Left lobe of liver (tissue), 2 donors: ENCODE results near the gene CAB39L. TPM values are rescaled to one million over a fixed set of nuclear protein-coding genes. Genes with fewer than 3 reads are reported as not detected.
"Not testable (repeated sequence)": the region's sequence is repeated elsewhere in the genome, so short reads cannot be mapped to it uniquely, and the experiment has no call there.

Experiments used
- ATAC-seq: fragments of 200-7000 bp; cut with Tn5 transposase; one replicate; pipeline ENCODE4 v1.9.1; 2020; ENCODE audit warnings: mild to moderate bottlenecking, moderate library complexity
- DNase-seq: peaks from one replicate; pipeline ENCODE4 v3.0.0-alpha.2; 2020; ENCODE audit warnings: low spot score
- total RNA-seq: library from RNA; stranded (reverse); gene quantifications from one replicate; pipeline ENCODE4 v1.2.1, GENCODE V29; 2021
- donor health status: DM: no; HTN: no; CAD: no; lungs with moderate emphysema.
- donor health status: DM: no; HTN: yes; CAD: no.

CAB39L gene
- total RNA-seq, 1 donor from 2014 or later = 2.4 TPM

DNA sequence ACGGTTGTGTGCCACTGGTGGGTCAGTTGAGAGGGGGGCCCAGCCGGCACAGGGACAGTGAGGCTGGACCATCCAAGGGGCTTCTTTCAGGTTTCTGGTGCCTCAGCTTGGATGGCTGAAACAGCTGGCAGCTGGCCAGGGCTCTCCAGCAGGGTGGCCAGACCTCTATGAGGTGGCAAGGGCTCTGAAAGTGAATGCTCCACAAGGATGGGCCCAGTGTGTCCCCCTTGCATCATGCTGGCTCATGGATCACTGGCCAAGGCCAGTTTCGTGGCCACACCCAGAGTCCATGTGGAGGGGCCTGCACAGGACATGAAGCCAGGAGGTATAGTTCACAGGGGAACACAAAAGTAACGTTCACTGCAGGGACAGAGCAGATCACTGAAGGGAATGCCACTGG is 146.5 kb downstream of the CAB39L start:
- no peak for DNase-seq
- no peak for ATAC-seq

DNA sequence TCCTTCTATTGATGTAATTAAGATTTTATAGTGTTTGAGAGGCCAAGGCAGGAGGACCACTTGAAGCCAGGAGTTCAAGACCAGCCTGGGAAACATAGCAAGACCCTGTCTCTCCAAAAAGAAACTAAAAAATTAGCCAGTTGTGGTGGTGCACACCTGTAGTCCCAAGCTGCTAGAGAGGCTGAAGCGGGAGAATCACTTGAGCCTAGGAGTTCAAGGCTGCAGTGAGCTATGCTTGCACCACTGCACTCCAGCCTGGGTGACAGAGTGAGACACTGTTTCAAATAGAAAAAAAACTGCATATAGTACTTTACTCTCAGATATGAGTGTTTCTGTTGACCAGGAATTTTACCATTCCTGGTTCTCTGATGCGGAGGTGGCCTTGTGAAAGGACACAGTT is 147.2 kb downstream of the CAB39L start:
- ATAC-seq = no peak

DNA sequence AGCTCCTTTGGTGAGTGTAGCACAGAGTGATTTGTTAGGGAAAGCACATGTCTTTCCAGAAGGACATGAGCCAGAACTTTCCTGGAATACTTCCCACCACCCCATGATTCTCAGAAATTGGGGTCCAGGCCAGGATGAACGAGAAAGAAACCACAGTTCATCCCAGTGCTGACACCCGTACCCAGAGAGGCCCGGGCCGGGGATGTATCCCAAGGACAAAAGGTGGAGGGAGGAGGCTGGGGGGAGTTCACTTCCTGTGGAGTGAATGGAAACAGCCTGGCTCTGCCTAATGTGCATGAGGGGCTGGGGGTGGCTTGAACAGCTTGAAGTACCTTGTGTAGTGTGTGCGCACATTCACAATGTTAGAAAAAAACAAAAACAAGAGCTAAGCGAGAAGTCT is 148.6 kb downstream of the CAB39L start:
- no peak for DNase-seq
- ATAC-seq = no peak

More for the DNA sequence above, 147.2 kb downstream of the CAB39L start:
- no peak for DNase-seq

DNA sequence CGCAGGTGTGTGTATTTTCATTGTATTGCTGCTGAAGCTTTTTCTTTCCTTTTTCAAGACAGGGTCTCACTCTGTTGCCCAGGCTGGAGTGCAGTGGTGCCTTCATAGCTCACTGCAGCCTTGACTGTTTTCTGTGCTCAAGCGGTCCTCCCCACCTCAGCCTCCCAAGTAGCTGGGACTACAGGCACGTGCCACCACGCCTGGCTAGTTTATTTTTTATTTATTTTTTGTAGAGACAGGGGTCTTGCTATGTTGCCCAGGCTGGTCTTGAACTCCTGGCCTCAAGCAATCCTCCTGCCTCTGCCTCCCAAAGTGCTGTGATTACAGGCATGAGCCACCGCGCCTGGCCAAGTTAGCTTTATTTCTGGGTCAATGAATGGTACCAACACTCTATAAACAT is 149.1 kb downstream of the CAB39L start:
- not testable (repeated sequence) for ATAC-seq, DNase-seq

DNA sequence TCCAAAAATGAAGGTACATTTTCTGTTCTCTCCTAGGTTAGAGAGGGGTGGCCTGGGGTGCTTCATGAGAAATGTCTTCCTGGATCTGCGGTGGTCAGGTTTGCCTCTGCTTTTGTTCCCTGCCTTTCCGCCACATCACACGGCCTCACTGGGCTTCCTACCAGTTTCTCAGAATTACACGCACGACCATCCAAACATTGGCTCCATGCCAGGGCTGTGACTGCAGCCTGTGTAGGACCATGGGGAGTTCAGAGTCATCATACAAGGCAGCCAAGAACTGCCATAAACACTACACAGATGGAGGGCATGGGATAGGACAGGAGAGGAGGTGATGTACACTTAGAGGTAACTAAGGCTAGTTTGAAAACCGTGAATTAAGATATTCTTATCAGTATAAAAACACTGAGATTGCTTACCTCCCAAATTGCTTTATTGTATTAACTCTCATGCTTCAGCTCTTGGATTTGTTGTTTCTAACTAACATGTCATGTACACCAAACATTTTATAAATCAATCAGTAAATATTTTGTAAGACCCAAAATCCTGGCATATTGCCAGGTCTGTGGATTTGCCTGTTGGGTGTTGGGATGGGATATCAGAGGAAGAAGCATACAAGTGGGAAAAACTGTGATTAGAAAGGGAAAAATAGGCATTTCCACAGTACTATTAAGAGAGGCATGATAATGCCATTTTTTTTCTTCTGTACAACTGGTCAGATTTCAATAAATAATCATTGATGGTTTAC is 150.9 kb downstream of the CAB39L start:
- ATAC-seq (peak; percentile 53), DNase-seq (no peak)

DNA sequence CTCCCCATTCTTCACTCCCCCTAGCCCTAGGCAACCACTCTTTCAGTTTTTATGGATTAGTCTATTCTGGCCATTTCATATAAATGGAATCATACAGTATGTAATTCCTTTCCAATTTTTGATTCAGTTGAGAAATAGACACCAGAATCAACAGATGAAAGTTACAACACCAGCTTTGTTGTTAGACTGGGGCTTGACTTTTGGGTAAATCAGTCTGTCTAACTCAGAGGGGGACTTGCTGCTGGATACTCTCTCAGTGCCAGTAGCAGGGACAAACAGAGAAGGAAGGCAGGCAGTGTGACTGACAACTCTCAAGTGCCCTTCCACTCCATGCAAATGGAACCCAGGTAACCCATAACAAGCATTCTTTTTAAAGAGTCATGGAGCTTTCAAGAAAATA is 155.4 kb downstream of the CAB39L start:
- no peak for DNase-seq
- ATAC-seq = peak; percentile 61

DNA sequence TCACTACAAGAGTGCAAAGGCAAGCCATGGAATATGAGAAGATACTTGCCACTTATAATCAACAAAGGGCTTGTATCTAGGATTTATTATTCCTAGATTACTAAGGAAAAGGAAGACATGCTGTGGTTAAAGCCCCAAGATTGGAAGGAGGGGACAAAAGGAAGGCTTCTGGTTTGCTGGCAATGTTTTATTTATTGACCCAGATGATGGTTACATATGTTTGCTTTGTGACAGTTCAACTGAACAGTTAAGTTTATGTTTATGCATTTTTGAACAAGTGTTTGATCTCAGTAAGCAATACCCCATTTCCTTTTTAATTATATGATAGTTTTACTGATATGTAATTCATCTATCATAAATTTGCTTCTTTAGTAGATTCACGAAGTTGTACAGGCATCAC is 155.9 kb downstream of the CAB39L start:
- ATAC-seq (peak; percentile 53), DNase-seq (no peak)

DNA sequence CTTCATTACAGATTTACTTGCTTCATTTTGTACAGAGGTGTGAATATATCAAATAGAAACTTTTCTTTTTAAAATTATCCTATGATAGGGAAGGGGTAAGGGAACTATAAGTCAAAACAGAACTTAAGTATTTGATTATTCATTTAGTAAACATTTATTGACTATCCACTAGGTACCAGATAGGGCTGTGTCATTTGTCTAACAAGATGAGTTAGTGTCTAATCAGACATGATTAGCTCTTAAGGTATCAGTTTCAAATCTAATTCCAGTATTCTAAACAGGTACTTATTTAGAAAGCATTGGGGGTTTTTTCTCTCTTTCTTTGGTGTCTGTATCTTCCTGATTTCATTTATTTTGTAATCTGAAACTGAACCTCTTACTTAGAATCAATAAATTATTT is 164.0 kb downstream of the CAB39L start:
- no peak for DNase-seq
- ATAC-seq = no peak

DNA sequence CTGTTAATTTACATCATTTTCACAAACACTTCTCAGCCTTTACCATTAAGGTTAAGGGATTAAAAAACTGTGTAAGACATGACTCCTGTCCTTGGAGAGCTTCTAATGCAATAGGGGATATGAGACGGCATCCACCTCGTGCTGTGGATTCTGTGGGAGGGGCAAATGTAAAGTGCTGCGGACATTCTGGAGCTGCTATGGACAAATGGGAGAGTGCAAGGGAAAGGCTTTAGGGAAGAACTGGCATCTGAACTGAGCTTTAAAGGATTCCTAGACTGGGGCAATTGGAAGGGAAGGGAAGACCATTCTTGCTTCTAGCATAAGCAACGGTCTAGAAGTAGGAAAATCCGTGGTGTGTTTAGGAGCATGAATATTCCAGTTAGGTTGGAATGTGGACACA is 164.8 kb downstream of the CAB39L start:
- DNase-seq = no peak
- no peak for ATAC-seq

DNA sequence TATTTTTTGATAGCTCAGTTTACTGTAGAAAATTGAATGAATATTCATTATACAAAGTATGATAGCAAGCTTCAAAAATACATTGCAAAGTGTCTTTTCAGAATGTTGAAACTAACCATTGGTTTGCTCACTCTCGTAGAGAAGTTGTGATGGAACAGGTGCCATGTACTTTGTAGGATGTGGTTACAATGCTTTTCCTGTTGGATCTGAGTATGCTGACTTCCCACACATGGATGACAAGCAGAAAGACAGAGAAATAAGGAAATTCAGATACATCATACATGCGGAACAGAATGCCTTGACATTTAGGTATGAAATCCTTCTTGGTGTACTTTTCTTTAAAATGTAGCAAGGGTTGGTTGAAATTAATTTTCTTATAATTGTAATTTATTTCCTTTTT is 165.7 kb downstream of the CAB39L start:
- DNase-seq (no peak), ATAC-seq (no peak)

DNA sequence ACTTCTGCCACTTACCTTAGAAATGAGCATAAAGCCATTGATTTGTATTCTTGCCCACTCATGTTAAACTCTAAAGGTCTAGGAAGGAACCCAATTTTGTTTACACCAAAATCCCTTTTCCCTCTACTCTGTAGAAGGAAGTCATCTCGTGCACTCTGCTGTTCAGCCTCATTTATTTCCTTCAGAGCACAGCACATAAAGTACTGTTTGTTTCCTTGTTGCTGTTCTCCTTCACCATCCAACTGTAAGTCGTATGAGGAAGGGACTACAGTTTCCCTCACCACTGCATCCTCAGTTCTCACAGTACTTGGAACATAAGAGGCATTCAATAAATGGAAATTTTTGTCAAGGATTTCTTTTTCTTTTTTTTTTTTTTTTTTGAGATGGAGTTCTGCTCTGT is 171.6 kb downstream of the CAB39L start:
- DNase-seq = no peak
- ATAC-seq = peak; percentile 22

DNA sequence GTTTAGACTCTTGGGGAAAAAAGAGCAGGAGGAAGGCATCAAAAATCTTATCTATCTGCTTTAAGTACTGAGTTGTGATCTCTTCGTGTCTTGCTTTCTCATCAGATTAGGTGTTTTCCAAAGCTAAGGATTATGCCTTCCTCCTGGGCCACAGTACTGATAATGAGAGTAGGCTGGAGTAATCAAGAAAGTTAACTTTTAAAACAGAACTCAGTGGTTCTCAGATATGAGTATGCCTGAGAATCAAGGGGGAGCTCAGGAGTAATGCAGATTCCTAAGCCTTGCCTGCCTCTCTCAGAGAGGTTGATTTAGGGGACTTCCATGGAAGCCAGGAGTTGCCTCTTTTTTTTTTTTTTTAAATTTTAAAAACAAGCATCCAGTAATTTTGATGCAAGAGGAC is 172.6 kb downstream of the CAB39L start:
- no peak for ATAC-seq

DNA sequence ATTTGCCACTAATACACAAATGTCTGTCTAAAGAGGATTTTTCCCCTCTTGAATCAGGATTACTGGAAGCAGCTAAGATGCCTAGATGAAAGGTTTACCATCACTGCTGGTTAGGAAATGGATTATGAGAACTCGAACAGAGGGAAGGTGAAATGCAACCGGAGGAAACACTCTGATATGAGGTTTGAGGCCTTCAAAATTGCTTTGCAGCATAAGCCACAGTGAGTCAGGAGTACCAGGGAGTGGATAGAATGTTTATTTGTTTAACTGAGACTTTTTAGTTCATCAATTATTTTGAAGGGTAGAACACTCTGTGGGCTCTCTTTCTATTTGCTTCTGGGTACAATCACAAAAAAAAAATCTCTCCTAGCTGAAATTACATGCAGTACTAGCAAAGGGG is 178.0 kb downstream of the CAB39L start:
- ATAC-seq (no peak), DNase-seq (no peak)

More for the DNA sequence above, 172.6 kb downstream of the CAB39L start:
- DNase-seq = no peak

DNA sequence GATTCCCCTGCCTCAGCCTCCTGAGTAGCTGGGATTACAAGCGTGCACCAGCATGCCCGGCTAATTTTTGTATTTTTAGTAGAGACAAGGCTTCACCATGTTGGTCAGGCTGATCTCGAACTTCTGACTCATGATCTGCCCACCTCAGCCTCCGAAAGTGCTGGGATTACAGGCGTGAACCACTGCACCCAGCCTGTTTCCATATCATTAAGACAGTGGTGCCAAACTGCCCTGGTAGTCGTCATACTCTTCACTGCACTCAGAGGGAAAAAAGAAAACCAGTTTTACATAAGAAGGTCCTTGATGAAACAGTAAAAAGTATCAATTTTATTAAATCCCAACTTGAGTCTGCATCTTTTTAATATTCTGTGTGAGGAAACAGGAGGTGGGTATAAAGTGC is 181.2 kb downstream of the CAB39L start:
- ATAC-seq (no peak), DNase-seq (no peak)

DNA sequence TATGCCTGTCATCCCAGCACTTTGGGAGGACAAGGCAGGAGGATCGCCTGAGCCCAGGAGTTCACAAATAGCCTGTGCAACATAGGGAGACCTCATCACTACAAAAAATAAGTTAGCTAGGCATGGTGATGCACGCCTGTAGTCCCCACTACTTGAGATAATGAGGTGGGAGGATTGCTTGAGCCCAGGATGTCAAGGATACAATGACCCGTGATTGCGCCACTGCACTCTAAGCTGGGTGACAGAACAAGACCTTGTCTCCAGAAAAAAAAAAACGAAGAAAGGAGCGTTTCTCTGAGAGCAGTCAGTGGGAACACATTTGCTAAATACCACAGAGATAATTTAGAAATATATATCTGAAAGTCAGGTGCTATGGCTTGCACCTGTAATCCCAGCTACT is 184.3 kb downstream of the CAB39L start:
- no peak for DNase-seq
- ATAC-seq = no peak

Other genes with a start within 250 kb of the CAB39L start
- gene MLNR, start 223.7 kb downstream of the CAB39L start, total RNA-seq = not detected
- 8.3 TPM for gene CDADC1, start 196.1 kb downstream of the CAB39L start, total RNA-seq
- gene SETDB2, start 210 bp upstream of the CAB39L start, total RNA-seq = 4.9 TPM
- gene PHF11, start 51.9 kb upstream of the CAB39L start, total RNA-seq = 11.7 TPM
- 7.2 TPM for gene RCBTB1, start 141.5 kb upstream of the CAB39L start, total RNA-seq
- gene ARL11, start 184.4 kb upstream of the CAB39L start, total RNA-seq = 0.23 TPM
- gene EBPL, start 247.4 kb upstream of the CAB39L start, total RNA-seq = 62.5 TPM